Activated CD4-positive, CD25-positive, alpha-beta regulatory T cell treated with anti-CD3 and anti-CD28 coated beads, Interleukin-2, amount 50 U/mL, for 16 hours (primary cell): ENCODE results near the gene AP3B1.

Experiments used
- DNase-seq: peaks from one replicate; pipeline ENCODE4 v3.0.0-alpha.2; 2020; ENCODE audit warnings: low read depth, low spot score

AP3B1 gene

DNA sequence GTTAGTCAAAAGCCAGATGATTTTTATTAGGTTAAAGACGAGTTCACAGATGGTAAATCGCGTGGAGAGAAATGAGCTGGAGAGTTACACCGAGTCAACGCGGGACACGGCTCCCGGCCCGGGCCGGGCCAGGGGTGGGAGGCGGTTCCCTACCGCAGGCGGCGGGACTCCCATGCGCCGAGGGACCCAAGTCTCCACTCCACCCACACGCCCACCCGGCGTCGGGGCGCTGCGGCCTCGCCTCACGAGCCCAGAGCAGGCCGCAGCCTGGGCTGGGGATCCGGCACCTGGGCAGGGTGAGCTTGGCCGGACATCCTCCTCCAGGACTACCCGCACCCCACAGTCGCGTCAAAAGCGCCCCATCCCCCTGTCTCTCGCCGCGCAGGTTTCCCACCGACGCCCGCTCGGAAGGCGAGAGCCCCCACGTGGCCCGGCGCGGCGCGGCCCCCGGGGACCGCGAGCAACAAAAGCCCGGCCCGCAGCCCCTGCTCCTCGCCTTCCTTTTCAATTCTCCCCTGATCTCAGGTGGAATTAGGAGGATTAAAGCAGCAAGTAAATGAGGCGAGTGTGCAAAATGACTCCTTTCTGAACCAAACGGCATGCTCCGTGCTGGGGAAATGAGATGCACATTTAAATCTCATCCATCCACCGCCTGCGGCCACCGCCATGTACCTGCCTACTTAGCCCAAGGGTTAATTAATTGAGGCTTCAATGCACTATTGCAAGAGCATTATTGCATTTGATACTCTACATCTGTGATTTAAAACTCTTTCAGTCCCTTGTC is 321.8 kb downstream of the AP3B1 start:
- DNase-seq, result no peak

DNA sequence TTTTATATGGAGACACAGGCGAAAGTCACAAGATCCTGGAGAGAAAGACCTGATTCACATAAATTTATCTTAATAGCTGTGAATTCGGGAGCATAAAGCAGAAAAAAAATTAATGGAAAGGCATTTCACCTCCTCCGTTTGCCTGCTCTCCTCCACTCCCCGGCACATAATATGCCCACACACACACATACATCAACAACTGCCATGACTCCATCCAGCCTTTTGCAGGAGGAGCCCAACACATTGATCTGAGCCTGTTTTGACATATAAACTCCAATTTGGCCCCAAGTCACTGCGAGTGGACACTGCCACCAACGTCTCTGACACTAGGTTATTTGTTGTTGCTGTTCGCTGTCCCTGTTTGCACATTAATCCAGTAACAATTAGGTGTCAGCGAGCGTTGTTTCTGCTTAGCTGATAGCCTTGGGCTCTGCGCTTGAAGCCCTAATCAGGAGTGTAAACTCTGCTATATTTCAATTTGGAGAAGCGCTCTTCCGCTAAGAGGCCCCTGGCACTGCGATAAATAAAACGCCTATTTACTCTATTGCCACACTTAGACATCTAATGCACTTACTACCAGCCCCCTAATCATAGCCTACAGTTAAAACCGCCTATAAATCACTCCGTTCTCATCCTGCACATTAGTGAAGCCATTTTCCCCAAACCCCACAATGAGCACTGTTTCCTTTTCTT is 322.6 kb downstream of the AP3B1 start:
- no peak for DNase-seq

GRCh38 chr5:77970891-77971290 is 323.6 kb downstream of the AP3B1 start:
- no peak for DNase-seq

GRCh38 chr5:77963795-77964194 is 330.7 kb downstream of the AP3B1 start:
- no peak for DNase-seq

DNA sequence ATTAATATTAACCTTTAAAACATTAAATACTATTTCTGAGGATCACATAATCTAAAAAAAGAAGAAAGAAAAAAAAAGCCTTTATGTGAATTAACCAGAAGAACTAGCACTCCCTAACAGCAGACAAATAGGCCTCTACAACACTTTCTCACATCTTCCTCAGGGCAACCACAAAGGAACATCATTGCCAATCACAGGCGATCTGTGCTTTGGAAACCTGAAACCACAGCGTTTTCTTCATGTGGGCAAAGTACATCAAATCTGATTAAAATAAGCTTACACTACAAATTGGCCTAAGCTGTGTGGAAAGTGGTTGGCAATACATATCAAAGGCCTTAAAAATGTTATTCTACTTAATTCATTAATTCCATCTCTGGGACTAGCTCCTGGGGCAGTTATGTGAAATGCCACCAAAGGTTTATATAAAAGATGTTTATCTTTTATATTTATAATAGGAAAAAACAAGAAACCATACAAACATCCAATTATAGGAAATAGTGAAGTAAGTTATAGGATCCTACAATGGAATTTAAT is 333.6 kb downstream of the AP3B1 start:
- DNase-seq, result no peak

- DNase-seq, result no peak
Observed at GRCh38 chr5:77960305-77960704, 334.2 kb downstream of the AP3B1 start.

- DNase-seq, result no peak
Observed at GRCh38 chr5:77958642-77959330, 335.7 kb downstream of the AP3B1 start.

- no peak for DNase-seq
Observed at GRCh38 chr5:77957931-77958521, 336.5 kb downstream of the AP3B1 start.

GRCh38 chr5:77957516-77957915 is 337.0 kb downstream of the AP3B1 start:
- DNase-seq, result no peak

- DNase-seq, result no peak
Observed at GRCh38 chr5:77957081-77957480, 337.4 kb downstream of the AP3B1 start.

DNA sequence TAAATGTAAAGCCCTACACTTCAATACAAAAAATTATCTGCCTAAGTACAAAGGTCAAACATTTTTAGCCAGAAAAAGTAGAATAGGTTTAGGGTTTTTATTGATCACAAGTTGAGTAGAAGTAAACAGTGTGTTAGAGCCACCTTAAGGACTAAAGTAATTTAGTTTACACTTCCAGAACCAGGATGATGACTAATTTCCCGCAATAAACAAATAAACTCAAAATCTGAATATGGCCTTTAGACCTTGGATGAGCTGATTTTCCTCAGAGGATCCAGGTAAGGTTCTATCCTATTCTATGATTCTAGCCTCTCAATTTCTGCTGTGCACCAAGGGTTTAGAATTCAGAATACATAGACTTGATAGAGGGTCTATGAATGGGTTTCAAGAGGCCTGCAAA is 338.9 kb downstream of the AP3B1 start:
- no peak for DNase-seq

DNA sequence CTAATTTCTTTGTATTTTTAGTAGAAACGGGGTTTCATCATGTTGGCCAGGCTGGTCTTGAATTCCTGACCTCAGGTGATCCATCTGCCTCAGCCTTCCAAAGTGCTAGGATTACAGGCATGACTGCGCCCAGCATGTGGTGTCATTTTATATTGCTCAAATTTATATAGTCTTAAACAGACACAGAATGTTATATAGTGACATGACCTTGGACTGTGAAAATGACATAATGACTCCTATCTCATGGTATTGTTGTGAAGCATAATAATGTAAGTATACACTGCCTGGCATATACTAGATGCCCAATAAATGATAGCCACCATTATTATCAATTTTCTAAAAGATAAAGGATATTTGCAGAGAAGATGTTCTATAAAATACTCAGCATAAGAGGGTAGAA is 341.1 kb downstream of the AP3B1 start:
- no peak for DNase-seq

- DNase-seq, result no peak
Observed at GRCh38 chr5:77952636-77953212, 341.8 kb downstream of the AP3B1 start.
